GM19395 (cell line): ENCODE measurements around the gene GSX1.
"Not testable (repeated sequence)": the region's sequence is repeated elsewhere in the genome, so short reads cannot be mapped to it uniquely, and the experiment has no call there.

Experiments used
- ATAC-seq: cut with Tn5 transposase; IDR thresholded peaks from one replicate; pipeline ENCODE4 v1.9.1; 2021; ENCODE audit warnings: mild to moderate bottlenecking, moderate library complexity; ENCODE audit not compliant: unreplicated experiment

The GSX1 gene

DNA sequence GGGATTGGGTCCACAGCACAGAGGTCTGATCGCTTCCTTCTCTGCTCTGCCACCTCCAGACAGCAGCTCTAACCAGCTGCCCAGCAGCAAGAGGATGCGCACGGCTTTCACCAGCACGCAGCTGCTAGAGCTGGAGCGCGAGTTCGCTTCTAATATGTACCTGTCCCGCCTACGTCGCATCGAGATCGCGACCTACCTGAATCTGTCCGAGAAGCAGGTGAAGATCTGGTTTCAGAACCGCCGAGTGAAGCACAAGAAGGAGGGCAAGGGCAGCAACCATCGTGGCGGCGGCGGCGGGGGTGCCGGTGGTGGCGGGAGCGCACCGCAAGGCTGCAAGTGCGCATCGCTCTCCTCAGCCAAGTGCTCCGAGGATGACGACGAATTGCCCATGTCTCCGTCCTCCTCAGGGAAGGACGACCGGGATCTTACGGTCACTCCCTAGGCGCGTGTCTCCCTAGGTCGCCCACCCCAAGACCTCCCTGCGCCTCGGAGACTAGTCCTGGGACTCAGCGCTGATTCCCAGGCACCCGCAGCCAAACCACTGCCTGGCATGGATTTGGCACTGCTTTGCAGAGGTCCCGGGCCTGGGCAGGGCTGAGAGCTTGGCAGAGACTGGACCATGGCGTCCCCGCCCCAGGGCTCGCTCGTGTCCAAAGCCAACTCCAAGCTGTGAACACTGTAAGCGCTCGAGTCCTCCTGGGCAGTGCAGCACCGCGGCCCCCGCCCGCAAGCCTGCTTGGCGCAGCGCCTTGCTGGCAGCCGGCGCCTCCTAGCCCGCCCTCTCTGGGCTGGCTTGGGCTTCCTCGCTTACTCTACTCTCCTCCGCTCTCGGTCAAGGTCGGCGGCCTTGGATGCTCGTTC, 1.5 kb downstream of the GSX1 start:
- no peak for ATAC-seq

DNA sequence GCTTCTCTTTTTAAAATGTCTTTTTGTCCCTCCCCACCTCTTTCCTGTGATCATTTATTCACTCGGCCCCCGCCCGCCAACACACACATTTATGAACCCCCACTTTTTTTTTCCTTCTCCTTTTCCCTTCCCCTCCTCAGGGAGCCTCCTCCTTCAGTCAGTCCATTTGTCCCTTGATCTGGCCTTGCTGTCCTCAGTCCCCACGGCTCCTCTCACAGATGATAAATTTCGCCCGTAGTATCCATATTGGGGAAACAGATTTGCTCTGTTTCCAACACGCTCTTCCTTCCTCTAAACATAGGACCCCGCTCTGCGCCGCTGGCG, 2.0 kb downstream of the GSX1 start:
- no peak for ATAC-seq

DNA sequence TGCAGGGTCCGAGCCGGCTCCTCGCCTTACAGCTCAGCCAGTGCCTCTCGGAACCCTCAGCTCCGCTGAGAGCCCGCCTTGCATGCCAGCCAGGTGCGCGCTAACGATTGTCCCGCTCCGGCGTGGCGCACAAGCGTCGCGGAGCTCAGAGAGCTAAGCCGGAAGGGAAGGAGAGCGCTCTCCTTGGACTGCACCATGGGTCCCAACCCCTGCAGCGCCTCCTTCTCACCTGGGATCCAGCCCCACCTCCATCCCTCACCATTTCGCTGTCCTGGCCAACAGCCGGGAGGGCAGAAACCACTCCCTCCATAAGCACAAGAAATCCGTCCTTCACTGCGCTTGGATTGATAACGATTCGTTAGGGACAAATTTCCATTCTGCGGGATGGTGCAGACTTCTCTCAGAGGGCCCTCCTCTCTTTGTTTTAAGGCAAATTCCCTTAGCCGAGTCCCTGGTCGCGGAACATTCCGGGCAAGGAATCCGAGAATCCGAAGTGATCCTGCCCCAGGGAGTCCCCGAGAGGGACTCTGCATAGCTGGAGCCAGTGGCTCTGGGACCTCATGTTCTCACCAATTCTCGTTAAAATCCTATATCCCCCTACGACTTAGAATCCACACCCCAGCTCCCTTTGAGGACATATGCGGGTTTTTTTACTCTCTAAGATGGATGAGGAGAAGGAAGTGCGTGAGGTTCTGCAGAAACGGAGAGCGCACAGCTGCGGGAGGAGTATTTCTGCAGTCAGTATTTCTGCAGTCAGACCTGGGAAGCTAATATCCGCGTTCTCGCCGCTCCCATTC, 2.8 kb downstream of the GSX1 start:
- no peak for ATAC-seq

DNA sequence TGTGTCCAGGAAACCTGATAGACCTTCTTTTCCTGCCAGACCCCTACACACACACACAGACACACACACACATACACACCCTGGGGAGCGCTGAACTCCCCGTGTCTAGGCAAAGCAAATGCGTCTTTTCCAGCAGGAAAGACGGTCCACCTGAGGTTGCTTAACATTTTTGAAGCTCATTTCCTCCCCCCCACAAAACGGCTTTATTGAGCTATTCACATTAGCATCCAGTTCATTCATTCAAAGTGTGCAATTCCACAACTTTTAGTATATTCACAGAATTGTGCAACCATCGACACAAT, 3.4 kb downstream of the GSX1 start:
- ATAC-seq, result no peak

DNA sequence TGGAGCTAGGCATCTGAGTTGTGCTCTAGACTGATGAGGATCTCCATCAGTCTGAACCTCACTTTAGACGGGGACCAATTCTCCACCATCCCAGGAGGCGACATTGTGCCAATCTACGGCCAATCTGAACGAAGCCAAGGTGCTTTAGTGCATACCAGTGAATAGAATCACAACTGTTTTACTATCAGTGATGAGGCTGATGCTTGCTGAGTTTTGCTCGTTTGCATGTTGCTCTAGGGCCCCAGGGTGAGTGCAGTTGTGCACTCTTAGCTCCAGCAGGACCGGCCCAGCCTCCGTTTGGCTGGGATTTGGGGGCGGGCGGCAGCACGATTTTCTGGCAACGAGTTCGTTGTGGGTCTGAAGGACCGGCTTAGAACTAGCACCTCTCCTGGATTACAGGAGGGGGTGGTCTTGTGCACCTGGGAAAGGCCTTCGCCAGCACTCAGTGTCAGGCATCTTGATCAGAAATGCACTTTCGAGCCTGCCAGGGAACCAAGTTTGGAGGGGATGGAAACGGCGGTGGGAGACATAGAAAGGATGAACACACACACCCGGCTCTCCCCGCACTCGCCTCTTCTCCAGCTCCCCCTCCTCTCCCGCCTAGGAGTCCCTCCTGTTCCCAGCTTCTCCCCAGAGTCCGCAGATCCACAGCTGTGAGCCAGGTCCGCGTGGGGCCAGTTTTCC, 4.4 kb downstream of the GSX1 start:
- no peak for ATAC-seq

DNA sequence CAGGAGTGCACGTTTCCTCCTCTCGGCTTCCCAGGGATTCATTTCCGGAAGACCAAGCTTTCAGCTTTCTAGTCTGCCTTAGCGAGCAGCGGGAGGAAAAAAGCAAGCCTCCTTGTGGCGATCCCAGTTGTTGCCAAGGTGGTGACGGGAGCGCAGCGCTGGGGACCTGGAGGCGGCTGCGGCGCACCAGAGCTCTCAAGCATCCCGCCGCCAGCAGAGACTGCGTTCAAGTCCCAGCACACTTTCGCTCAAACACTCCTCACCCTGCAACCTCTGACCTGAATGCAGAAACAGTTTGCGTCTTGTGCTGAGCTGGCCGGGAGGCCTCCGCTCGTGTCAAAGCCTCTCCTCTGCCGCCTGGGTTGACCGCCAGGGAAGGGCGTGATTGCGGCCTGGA, 4.9 kb downstream of the GSX1 start:
- ATAC-seq, result no peak

DNA sequence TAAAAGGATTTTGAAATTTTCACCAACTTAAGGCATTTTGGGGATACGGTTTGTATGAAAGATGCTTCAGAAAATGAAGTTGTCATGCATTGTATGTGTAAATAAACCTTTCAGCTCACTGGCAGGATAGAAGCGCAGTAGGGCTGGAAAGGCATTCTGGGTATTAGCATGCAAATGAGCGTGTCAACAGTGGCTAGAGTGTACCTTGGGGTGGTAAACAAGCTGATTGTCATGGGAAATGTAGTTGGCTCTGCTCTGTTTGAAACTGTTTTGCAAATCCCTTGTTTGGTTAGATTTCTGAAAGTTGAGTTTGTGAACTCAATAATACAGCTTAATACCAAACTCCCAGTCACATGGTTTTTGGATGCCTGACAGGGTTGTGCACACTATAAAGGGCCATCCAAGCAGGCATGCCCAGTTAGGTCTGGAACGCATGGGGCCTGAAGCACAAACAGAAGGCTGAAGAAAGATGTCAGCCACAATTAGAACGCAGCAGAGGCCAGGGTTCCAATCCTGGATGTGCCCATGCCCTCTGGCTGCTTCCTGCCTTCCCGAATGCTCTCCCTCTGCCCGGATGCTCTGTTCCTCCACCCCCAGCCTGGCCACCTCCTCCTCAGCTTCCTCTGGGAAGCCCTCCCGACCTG, 14.6 kb downstream of the GSX1 start:
- ATAC-seq, result no peak

DNA sequence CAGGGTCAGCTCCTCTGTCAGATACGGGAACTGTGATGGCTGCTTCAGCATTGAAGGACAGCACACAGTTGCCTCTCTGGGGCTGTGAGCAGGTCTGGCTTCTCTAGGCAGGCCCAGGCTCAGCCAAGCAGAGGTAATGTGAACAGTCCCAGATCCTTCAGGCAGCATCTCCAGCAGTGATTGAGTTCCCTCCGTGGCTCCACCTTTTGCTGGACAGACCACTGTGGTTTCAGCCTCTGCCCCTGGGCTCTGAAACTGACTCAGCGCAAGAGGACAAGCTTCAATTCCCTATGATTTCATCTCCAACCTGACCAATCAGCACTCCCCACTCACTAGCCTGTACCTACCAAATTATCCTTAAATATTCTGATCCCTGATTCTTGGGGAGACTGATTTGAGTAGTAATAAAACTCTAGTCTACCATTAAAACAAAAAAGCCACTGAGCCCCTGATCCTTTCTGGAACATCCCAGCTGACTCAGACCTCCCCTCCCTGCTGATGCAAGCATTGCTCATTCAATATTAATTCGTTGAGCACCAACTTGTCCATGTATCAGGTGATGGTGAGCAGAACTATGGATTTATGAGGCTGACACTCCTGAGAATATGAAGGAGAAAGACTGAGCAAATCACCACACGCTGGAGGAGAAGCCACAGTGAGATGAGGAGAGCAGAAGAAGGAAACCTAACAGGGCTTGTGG, 16.7 kb downstream of the GSX1 start:
- ATAC-seq, result no peak

DNA sequence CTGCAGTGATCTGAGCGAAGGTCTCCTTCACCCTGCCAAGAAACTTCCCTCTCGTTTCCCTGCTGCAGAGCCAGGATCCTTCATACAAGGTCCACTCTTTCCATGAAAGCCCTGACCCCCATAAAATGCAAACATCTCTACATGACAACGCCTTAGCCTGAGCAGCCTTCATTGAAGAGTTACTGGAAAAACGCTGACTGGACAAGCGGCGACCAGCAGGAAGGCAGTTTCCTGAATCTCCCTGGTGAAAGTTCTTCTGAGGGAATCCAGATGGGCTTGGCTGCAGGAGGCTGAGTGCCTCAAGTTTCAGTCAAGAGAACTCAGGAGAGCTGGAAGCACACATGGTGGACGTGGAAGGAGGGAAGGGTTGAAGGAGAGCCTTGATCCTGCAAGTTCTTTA, 17.7 kb downstream of the GSX1 start:
- ATAC-seq, result no peak

DNA sequence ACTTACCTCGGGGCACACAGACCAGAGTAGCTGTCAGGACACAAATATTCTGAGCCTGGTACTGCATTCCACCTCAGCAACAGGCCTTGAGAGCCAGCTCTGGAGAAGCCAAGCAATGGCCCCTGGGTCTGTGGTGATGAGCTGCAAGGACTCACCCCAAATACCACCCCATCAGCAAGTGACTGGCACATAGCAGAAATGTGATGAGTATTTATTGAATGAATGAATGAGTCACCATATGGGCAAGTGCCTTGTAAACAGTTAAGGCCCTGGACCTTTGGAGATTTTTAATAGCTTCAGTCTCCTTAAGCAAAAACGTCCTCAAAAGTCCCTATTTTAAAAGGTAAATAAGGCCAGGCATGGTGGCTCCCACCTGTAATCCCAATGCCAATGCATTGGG, 18.2 kb downstream of the GSX1 start:
- no peak for ATAC-seq

DNA sequence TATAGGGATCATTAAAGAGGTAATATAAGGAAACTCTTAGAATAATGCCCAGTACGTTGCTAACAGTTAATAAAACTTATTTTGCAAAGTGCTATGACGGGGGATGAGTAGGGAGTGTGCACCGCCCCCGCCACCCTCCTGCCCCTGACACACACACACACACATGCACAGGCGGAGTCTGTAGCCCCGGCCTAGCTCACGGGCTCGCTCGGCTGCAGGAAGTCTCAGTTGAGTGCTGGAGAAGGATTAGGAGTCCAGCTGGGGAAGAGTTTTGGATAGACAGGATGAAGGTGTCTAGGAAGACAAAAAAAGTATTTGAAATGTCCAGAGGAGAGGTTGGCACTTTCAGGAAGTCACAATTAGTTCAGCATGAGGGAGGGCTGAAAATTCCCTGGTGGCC, 21.5 kb downstream of the GSX1 start:
- no peak for ATAC-seq

DNA sequence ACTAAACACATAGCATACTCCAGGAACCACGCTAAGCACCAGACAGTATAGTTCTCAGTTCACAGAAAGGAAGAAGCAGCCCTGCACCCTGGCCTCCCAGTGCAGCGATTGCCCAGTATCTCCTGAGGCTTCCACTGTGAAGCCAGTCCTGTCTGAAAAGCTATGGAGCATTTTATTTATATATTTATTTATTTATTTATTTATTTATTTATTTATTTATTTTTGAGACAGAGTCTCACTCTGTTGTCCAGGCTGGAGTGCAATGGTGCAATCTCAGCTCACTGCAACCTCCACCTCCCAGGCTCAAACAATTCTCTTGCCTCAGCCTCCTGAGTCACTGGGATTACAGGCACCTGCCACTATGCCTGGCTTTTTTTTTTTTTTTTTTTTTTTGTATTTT, 25.5 kb downstream of the GSX1 start:
- ATAC-seq, result not testable (repeated sequence)

DNA sequence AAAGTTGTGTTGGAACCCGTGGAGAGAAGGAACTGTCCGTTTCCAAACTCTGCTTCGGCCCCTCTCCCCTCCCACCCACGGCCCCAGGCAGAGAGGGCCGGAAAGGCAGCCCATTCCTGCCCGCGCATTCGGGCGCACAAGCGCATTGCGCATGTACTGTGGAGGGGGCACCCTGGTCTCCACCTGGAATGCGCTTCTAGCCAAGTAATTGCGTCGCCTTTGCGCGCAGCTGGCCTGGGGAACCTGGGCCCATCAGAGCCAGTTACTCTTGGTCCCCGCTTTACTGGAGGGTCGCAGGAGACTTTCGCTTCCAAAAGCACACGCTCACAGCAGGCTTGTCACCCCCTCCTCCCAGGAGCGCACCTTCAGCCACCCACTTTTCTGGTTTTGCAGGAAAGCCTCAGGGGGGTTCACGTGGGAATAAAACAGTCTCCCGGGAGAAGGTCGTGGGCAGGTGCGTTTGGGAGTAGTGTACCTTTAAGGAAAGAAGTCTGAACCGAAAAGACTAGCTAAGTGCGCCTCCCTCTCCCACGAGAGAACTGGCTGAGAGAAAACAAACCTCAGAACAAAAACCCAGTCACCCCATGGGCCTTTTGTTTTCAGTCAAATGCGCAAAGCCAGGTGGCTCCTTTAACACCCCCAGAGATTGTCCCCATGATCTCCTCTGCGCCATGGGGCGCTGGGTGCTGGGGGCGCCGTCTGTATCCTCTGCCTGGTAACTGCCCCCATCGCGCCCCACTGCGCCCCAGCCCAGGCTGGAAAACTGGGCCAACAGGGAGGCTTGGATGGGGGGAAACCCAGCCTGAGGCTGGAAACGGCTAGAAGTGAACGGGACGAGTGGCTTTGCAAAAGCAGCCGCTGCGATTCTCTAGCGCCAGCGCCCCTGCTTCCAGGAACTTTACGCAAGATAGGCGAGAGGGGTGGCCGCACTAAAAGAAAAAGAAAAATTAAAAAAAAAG, 28.5 kb downstream of the GSX1 start:
- no peak for ATAC-seq

DNA sequence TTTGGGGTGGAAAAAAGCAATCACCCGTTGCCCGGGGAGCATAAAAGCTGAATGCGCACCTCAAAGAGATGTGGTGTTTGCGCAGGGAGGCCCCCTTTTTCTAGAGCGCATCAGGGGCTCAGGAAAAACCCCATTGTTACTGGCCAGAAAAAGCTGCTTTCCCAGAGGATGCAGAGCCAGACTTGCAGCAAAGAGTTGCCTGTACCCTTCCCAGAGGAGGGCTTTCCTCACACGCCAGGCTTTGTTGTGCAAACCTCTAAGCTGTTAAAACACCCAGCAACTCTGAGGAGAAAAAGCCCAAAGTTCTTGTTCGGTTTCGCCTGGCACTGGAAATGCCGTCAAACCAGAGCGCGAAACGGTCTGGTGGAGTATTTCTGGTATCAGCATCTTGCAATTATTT, 29.3 kb downstream of the GSX1 start:
- ATAC-seq, result no peak

DNA sequence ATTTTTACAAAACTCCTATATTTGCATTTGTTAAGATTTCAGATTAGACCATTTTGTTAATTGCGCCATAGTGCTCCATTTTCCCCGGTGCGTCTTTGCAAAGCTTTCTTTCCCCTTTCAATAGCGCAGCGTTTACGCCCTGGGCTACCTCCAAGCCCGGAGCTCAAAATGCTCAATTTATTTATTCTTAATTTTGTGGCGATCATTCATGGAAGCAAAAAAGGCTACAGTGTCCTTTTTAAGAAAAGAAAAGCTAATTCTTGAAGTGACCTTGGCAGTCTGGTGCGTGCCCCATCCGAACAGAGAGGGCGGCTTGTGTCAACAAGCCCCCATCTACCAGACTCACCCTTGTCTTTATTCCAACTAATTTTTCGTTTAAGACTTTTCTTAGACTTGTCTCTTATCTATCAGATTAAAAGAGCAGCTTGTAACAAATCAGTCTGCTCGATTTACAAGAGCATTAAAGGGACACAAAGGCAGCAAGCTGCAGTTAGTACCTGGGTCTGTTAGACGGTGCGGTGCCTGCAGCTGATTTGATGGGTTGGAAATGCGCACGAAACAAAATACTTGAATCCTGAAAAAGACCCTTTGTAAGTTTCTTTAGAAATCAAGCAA, 30.1 kb downstream of the GSX1 start:
- no peak for ATAC-seq

DNA sequence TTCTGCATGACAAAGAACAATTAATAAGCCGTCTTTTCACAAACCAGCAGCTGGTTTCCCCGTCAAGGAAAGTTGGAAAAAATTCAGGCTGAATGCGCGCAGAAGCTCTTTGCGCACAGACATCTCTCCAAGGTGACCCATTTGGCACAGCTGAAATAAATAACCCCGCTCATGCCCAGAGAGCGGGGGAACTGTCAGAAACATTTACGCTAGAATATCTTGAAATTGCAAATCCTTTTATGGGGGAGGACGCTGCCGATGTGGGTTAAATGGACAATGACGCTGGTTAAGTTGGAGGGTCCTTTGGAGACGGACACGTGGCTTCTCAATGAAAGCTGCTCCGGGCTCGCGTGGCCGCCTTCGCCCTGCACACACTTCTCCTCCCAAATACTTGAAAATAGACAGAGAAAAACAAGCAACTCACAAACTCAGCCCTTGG, 30.6 kb downstream of the GSX1 start:
- no peak for ATAC-seq

DNA sequence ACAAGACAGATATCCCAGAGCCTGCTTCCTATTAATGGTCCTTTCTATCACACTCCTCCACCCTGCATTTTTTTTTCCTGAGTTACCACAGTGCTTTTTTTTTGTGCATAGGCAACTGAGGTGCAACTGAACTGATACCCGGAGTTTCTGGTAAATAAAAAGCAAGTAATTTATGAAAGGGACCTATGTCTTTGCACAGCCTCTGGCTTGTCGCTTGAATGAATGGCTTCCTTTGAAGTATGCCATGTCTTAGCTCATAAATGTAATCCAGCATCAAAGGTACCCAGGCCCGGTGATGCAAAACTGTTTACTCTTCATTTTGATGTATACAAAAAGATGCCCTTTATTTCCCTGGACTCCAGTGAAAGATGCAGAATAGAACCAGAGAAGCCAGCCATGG, 31.8 kb downstream of the GSX1 start:
- ATAC-seq, result no peak

DNA sequence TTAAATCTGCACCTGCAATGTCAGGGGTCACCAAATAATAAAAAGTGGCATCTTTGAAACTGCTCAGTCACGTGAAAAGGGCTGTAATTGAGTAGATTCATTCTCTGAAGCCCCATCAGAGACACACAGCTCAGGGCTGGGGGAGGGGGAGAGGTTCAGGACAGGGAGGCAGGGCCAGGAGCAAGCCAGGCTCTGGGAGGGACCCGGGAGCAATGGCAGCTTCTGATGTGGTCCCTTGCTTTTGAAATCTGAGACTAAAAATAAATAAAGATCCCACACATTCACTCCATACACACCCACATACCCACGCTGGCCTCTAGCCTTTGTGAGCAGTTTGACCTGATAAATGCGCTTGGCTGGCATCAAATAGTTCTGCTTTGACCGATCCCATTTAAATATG, 32.8 kb downstream of the GSX1 start:
- ATAC-seq, result no peak
